GM19467 (cell line): ENCODE results near the gene RPGRIP1L.

ENCODE experiments used
- ATAC-seq: cut with Tn5 transposase; IDR thresholded peaks from one replicate; pipeline ENCODE4 v1.9.1; 2021; ENCODE audit warnings: mild to moderate bottlenecking, moderate library complexity; ENCODE audit not compliant: unreplicated experiment

Gene RPGRIP1L

GRCh38 chr16:53664724-53665345, 38.8 kb downstream of the RPGRIP1L start:
- ATAC-seq, result no peak

DNA sequence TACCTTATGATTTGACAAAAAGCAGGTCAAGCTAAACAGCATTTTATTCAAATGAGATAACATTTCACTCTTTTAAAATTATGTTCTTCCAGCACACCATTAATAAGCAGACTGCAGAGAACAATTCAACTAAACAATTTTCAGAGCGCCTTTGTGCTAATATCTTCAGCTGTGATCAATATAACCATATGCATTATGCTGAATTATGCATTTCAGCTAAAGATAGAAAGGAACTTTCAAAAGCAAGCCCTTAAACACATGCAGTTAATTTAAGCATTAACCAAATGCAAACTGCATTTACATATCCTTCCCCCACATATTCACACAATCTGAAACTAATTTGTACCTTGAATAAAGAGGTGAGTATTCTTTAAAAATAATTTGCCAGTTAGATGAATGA, 41.6 kb downstream of the RPGRIP1L start:
- ATAC-seq, result no peak

DNA sequence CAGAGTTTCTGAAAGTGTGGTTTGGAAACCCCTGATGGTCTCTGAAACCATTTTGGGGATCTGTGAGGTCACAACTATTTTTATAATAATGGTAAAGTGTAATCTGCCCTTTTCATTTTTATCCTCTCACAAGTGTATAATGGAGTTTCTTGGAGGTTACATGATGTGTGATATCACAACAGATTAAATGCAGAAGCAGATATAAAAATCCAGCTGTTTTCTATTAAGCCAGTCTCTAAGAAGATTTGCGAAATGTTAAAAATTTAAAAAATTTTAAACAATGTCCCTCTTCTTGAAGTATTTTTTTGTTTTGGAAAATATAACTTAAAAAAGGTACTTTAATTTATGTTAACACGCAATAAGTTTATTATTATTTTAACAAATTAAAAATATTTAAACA, 48.7 kb downstream of the RPGRIP1L start:
- ATAC-seq, result no peak

DNA sequence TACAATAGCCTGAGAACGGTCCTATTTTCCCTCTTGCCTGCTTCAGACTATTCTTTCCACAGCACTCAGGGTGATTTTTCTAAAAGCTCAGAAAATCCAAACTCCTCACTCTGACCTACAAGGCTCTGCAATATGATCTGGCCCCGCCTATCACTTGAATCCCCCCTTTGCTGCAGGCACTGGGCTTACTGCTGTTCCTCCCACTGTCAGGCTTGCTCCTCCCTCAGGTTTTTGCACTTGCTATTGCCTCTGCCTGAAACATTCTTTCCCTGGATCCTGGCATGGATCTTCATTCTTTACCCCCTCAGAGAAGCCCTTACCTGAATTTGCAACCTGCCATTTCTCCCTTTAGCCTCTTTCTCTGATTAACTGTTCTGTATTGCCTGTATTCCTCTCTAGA, 52.3 kb downstream of the RPGRIP1L start:
- ATAC-seq, result no peak

DNA sequence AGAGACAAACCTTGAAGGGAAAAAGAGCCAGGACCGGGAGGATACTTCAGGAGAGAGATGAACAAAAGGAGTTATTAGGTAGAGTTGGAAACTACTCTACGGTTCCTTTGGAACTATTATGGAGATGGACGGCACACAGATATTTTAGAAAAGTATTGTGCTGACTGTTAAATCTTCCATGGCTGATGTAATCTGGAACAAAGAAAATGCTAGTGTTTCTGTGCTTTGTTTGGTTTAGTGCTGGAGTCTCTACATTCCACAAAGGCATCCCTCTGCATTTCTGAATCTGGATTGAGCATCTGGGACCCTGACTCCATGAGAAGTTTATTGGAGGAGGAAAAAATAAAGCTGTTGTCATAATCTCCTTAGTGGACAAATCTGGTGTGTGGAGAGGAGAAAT, 57.2 kb downstream of the RPGRIP1L start:
- no peak for ATAC-seq

DNA sequence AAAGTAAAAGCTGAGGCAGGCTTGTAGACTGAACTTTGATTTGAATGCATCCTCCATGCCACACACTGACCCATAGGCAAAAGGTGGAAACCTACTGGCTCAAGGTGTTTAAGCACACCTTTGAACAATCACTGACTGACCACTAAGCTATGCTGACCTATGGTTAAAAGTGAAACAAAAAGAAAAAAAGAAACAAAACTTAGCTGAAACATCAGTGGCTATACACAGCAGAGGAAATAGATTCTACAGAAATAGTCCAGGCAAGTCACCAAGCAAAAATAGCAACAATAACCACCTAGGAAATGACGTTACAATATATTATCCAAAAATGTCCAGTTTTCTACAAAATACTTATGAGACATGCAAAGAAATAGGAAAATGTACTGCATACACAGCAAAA, 60.2 kb downstream of the RPGRIP1L start:
- ATAC-seq, result no peak

GRCh38 chr16:53642094-53642493, 61.6 kb downstream of the RPGRIP1L start:
- ATAC-seq, result no peak

DNA sequence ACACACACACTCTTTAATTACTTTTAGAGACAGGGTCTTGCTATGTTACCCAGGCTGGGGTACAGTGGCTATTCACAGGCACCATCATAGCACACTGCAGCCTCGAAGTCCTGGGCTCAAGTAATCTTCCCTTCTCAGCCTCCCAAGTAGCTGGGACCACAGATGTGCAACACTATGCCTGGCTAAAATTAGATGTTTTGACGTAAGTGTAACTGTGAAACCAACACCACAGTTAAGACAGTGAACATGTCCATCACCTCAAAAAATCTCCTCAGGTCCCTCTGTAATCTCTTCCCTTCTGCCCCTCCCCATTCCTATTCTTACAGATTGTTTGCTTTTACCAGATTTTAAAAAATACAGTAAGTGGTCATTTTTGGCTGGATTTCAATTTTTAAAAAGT, 66.7 kb downstream of the RPGRIP1L start:
- no peak for ATAC-seq

- no peak for ATAC-seq
These were observed 71.1 kb downstream of the RPGRIP1L start for GRCh38 chr16:53632526-53632925.

DNA sequence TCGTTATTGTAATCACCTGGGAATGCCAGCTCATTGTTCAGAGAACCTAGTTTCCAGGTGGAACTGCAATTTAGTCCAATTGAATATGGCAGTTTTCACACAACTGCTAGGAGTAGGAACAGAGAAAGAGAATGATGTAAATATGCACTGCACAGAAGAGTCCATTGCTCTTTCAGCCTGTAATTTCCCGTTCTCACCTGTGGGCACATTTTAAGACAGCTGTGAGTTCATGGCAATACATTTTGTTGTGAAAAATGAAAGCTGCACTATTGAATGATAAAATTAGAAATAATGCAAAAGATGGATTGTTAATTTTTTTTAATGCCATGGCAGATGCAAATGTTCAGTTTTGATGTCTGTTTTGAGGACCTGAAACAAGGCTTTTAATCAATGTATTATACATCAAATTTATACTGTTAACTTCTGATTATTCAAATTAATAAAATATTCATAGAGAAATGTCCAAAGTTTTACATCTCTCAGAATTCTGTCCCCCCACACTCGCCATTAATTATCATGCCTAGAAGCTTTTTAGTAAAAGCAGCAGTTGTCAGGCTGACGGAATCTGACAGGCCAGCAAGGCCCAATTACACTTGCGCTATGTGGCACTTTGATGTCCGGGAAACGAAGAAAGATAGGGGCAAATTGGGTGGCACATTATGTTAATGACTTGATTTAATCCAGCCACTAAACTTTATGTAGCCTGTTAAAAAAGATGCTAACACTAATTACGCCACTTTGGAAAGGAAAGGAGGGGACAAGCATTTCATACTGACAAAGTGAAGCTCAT, 72.2 kb downstream of the RPGRIP1L start:
- no peak for ATAC-seq

GRCh38 chr16:53629607-53630312, 73.9 kb downstream of the RPGRIP1L start:
- ATAC-seq, result no peak

GRCh38 chr16:53629151-53629550, 74.5 kb downstream of the RPGRIP1L start:
- ATAC-seq, result no peak

DNA sequence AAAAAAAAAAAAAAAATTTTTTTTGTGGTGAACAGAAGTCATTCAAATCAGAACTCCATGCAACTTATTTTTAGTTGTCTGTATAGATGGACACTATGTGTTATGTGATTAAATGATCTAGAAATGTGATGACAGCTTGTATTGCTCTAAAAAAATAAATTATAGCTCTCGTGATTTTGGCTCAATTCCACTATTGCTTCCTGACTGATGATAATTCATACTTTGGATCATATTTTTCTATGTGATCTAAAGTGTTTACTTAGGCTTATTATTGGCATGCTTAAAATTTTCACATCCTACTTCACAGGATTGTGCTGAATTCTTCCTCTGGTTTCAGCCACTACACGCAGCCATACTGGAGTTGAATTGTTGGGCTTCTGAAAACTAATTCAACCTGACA, 76.8 kb downstream of the RPGRIP1L start:
- no peak for ATAC-seq

DNA sequence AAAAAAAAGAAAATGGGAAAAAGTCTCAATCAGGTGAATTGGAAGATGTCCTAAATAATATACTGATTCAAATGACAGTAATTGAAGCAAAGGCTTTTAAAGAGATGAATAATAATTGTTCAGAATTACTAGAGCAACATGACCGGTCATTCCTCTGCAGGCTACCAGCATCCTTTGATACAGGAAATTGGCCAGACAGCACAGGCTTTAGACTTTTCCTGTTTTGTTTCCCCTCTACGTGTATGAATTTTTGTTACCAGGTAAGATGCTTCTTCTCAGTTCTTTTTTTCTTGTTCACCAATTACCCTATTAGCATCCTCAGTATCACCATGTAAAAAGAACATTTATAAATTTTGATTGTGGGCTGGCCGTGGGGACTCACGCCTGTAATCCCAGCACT, 77.5 kb downstream of the RPGRIP1L start:
- no peak for ATAC-seq

DNA sequence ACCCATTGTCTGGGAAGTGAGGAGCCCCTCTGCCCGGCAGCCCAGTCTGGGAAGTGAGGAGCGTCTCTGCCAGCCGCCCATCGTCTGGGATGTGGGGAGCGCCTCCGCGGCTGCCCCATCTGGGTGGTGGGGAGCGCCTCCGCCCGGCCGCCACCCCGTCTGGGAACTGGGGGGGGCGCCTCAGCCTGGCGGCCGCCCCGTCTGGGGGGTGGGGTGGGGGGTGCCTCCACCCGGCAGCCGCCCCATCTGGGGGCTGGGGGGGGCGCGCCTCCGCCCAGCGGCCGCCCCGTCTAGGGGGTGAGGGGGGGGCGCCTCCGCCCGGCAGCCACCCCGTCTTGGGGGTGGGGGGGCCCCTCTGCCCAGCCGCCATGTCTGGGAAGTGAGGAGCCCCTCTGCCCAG, 78.4 kb downstream of the RPGRIP1L start:
- no peak for ATAC-seq

DNA sequence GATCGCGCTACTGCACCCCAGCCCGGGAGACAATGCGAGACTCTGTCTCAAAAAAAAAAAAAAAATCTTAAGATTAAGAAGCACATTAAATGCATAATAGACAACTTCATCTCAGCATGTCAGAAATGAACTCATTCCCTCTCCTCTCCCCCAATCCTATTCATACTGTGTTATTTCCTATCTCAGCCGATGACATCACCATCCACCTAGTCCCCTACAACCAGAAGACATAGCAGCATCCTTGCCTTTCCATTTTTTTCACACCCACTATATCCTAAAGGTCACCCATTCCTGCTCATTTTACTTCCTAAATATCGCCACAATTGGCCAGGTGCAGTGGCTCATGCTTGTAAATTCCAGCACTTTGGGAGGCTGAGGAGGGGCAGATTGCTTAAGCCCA, 81.3 kb downstream of the RPGRIP1L start:
- ATAC-seq, result no peak

GRCh38 chr16:53620476-53620875, 83.2 kb downstream of the RPGRIP1L start:
- no peak for ATAC-seq

DNA sequence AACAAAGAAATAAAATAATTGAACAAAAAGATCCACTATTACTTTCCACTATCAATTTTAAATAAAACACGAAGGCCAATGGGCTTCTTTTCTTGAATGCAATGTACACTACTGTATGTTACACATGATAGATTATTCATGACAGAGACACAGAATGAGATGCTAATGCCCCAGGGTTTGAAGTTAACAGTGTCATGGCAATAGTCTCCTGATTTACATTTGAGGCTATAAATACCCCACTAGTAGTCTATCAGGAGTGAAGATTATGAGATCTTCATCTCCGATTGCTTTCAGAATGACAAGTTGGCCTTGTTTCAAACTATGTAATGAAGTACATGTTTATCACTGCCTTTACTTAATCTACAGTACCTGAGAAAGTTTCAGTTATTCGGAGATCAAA, 84.4 kb downstream of the RPGRIP1L start:
- ATAC-seq, result no peak

DNA sequence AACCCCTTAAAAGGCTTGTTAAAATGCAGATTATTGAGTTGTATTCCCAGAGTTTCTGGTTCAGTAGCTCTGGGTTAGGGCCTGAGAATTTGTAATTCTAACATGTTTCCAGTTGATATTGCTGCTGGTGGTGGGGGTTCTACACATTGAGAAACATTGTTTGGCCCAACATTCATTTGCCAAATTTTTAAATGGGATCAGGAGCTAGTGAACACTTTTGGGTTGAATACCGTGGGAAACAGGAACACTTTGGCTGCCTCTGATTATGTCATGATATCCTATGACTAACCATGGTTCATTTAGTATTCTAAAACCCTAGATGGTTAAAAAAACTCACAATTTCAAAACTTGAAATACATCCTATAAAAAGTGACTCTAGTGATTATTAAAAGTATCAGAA, 89.3 kb downstream of the RPGRIP1L start:
- ATAC-seq, result no peak

- ATAC-seq, result no peak
These were observed 91.7 kb downstream of the RPGRIP1L start for GRCh38 chr16:53612003-53612402.

DNA sequence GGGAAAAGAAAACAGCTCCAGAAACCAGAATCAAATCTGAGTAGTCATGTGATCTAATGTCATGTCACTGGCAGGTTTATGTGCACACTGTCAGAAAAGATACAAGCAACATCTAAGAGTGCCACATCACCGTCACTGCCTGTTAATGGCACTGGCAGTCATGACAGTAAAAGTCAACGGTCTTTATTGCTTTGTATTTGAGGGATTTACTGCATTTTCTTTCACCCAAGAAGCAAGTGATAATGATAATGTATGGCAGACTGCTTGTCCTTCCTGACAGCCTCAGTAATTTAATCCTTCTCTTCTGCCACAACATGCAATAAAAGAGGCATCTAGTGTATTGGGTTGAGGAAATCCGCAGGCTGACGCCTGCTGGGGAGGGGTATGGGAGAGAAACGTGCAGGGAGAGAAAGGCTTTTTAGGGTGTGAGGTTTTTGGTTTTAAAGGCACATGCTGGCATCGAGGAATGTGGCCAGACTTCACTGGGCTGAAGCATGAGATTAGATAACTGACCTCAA, 92.4 kb downstream of the RPGRIP1L start:
- no peak for ATAC-seq

DNA sequence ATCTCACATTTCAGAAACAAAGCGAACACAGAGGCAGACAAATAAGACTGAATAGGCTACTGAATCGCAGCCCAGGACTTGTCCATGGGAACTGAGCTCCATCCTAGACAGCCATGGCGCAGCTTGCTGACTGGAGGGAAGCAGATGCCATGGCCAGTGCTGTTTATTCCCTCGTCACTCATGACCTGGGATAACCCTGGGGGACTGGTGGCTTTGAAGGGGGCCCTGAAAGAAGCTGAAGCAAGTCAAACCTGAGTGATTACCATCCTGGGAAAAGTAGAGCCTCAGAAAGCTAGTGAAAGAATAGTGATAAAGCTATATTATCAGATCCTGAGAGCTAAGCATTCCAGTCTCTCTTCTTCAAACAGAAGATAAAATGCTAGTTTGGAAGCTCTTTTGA, 94.1 kb downstream of the RPGRIP1L start:
- no peak for ATAC-seq
